ENCODE results near the gene SIRT6. TPM values are rescaled to one million over a fixed set of nuclear protein-coding genes. Genes with fewer than 3 reads are reported as not detected.

Gene SIRT6
- polyA plus RNA-seq, 1 of the 3 experiments (the other 2 are of a cell fraction): 41.0 TPM

GRCh38 chr19:4227771-4228170 is 45.4 kb upstream of the SIRT6 start:
- POLR2A ChIA-PET: no interaction called here
- Histone ChIP-seq H3K79me2 (ENCODE audit: insufficient read depth) (no peaks in the 10 kb centered on the region), H3K4me3 (ENCODE audit: low read depth in 2 of 2, low read length in 1 of 2) (no peak overlapping the region)

GRCh38 chr19:4225885-4226284 is 43.5 kb upstream of the SIRT6 start:
- H3K4me2 ChIP-seq: no peak overlapping the region
- no peak overlapping the region for H3K4me3 ChIP-seq (ENCODE audit: low read depth in 2 of 2, low read length in 1 of 2)
- no peak overlapping the region for H3K27ac ChIP-seq (ENCODE audit: low read depth in 2 of 2, low read length in 1 of 2)
- no peak for DNase-seq
- H3F3A ChIP-seq (replicated peaks; ENCODE audit: insufficient read depth): no peaks in the 10 kb centered on the region
- no peaks in the 10 kb centered on the region; the same call in 1 of the 2 replicates for H3K27me3 ChIP-seq (ENCODE audit: insufficient read depth)
- no peaks in the 10 kb centered on the region for H3K9me2 ChIP-seq
- ChIA-PET CTCF (interaction anchor here (1.4 kb wide), 1 partner anchor 21 kb away, joined by 4 read pairs; no protein-coding TSS in a partner anchor), POLR2A (no interaction called here)
- H3K36me3 ChIP-seq (replicated peaks in 1 of 2; ENCODE audit: control insufficient read depth in 1 of 2, insufficient read depth in 2 of 2, low read length in 1 of 2): no peaks in the 10 kb centered on the region
- H4K20me1 ChIP-seq (ENCODE audit: insufficient read depth): no peaks in the 10 kb centered on the region
- 68% methylated on average over 6 of the region's 8 CpGs for WGBS (ENCODE audit: low lambda C conversion rate)
- no peaks in the 10 kb centered on the region for H3K9me3 ChIP-seq
- H3K4me1 ChIP-seq (ENCODE audit: control insufficient read depth in 1 of 2, insufficient read depth in 2 of 2, low read depth in 1 of 2, low read length in 1 of 2): no peaks in the 10 kb centered on the region; a peak in 2 of 4 replicates
- H3K79me2 ChIP-seq (ENCODE audit: insufficient read depth): no peaks in the 10 kb centered on the region
- H3K9ac ChIP-seq: no peak overlapping the region
- no peak overlapping the region for H2AFZ ChIP-seq (ENCODE audit: low read depth)
- TF ChIP-seq RXRA (IDR thresholded peaks at IDR 0.05; ENCODE audit: borderline replicate concordance, low read depth) (no peak), CTCF (IDR thresholded peaks at IDR 0.05) (no peak), POLR2AphosphoS5 (IDR thresholded peaks at IDR 0.05; ENCODE audit: low read depth, low read length) (no peak), TCF12 (IDR thresholded peaks at IDR 0.05) (no peak), SMC3 (IDR thresholded peaks at IDR 0.05; ENCODE audit: low read depth, low read length) (no peak), MXI1 (IDR thresholded peaks at IDR 0.05; ENCODE audit: low read depth, low read length) (no peak), IRF3 (IDR thresholded peaks at IDR 0.05; ENCODE audit: low read depth, low read length) (no peak), USF2 (IDR thresholded peaks at IDR 0.05; ENCODE audit: borderline replicate concordance, low read depth, low read length) (no peak)

More at GRCh38 chr19:4227771-4228170, 45.4 kb upstream of the SIRT6 start:
- Histone ChIP-seq H3K27ac (ENCODE audit: low read depth in 2 of 2, low read length in 1 of 2) (no peak overlapping the region), H3K27me3 (ENCODE audit: insufficient read depth) (no peaks in the 10 kb centered on the region; the same call in 1 of the 2 replicates), H3K9ac (no peak overlapping the region), H3K9me2 (no peaks in the 10 kb centered on the region), H3K4me1 (ENCODE audit: control insufficient read depth in 1 of 2, insufficient read depth in 2 of 2, low read depth in 1 of 2, low read length in 1 of 2) (no peaks in the 10 kb centered on the region; a peak in 2 of 4 replicates), H3F3A (replicated peaks; ENCODE audit: insufficient read depth) (no peaks in the 10 kb centered on the region), H3K4me2 (no peak overlapping the region), H2AFZ (ENCODE audit: low read depth) (no peak overlapping the region), H3K36me3 (replicated peaks in 1 of 2; ENCODE audit: control insufficient read depth in 1 of 2, insufficient read depth in 2 of 2, low read length in 1 of 2) (no peaks in the 10 kb centered on the region), H4K20me1 (ENCODE audit: insufficient read depth) (no peaks in the 10 kb centered on the region), H3K9me3 (no peaks in the 10 kb centered on the region)
- TF ChIP-seq EP300 (IDR thresholded peaks at IDR 0.05; ENCODE audit: borderline replicate concordance in 1 of 2, low read depth in 1 of 2, low read length in 1 of 2) (no peak), EZH2phosphoT487 (IDR thresholded peaks at IDR 0.05; ENCODE audit: borderline replicate concordance, low read depth) (no peak), TAF1 (IDR thresholded peaks at IDR 0.05; ENCODE audit: borderline replicate concordance, low read depth, low read length) (no peak), RAD21 (IDR thresholded peaks at IDR 0.05; ENCODE audit: low read length) (no peak), PBX3 (IDR thresholded peaks at IDR 0.05) (no peak), SIN3A (IDR thresholded peaks at IDR 0.05; ENCODE audit: borderline replicate concordance, low read depth, low read length) (no peak), GATA2 (CRISPR knock-in tag; IDR thresholded peaks at IDR 0.05) (no peak), REST (IDR thresholded peaks at IDR 0.05; ENCODE audit: low read depth, low read length) (no peak), ELF1 (IDR thresholded peaks at IDR 0.05) (no peak), YY1 (IDR thresholded peaks at IDR 0.05; ENCODE audit: low read depth) (no peak)
- CTCF ChIA-PET: interaction anchor here (1.0 kb wide), 1 partner anchor 15 kb away, joined by 3 read pairs; no protein-coding TSS in a partner anchor
- DNase-seq: no peak
